GM12878 (cell line): Measurements from ENCODE around the gene PTCH2. TPM values are rescaled to one million over a fixed set of nuclear protein-coding genes. Genes with fewer than 3 reads are reported as not detected.

Experiments used
- CREB1 ChIP-seq: IDR thresholded peaks from 2 replicates; pipeline ENCODE4 v1.6.1; 2012; ENCODE audit warnings: low read depth, mild to moderate bottlenecking, inconsistent platforms
- EP300 ChIP-seq, 2 experiments: fragments of 150-350 bp in 1 of 2; IDR thresholded peaks; 2 replicates each; pipeline ENCODE4 v1.6.1; 2011 to 2012; ENCODE audit warnings: low read depth in 2 of 2, low read length in 2 of 2, borderline replicate concordance in 1 of 2, improper control_type of control experiment in 1 of 2, inconsistent platforms in 1 of 2; ENCODE audit not compliant: control insufficient read depth in 1 of 2
- ETV6 ChIP-seq, 2 experiments: fragments of 450-650 bp in 1 of 2; IDR thresholded peaks in 1 of 2; conservative IDR thresholded peaks in 1 of 2; 2 replicates each; pipeline ENCODE4 v1.6.1; 2014; ENCODE audit warnings: antibody characterized with exemption in 1 of 2, borderline replicate concordance in 1 of 2, low read depth in 1 of 2, mild to moderate bottlenecking in 1 of 2, moderate library complexity in 1 of 2
- HCFC1 ChIP-seq: fragments of 150-350 bp; IDR thresholded peaks from 2 replicates; pipeline ENCODE4 v1.6.1; 2014; ENCODE audit warnings: low read length
- MYB ChIP-seq: fragments of 150-350 bp; IDR thresholded peaks from 2 replicates; pipeline ENCODE4 v1.6.1; 2014; ENCODE audit warnings: mild to moderate bottlenecking, low read depth, low read length, borderline replicate concordance
- MYC ChIP-seq: IDR thresholded peaks from 2 replicates; pipeline ENCODE4 v1.6.1; 2011; ENCODE audit warnings: mild to moderate bottlenecking, low read length, moderate library complexity, inconsistent platforms; ENCODE audit not compliant: insufficient read depth, insufficient replicate concordance, insufficient read length, severe bottlenecking
- NBN ChIP-seq: fragments of 450-650 bp; IDR thresholded peaks from 2 replicates; pipeline ENCODE4 v1.6.1; 2016
- NR2F1 ChIP-seq: fragments of 450-650 bp; conservative IDR thresholded peaks from 2 replicates; pipeline ENCODE4 v1.6.1; 2017; ENCODE audit warnings: mild to moderate bottlenecking
- NRF1 ChIP-seq: conservative IDR thresholded peaks from 2 replicates; pipeline ENCODE4 v1.6.1; 2011; ENCODE audit warnings: mild to moderate bottlenecking, low read depth, low read length, improper control_type of control experiment
- RAD51 ChIP-seq: fragments of 450-650 bp; IDR thresholded peaks from 2 replicates; pipeline ENCODE4 v1.6.1; 2016; ENCODE audit warnings: moderate library complexity, mild to moderate bottlenecking, inconsistent platforms
- TCF7 ChIP-seq: IDR thresholded peaks from 2 replicates; pipeline ENCODE4 v1.6.1; 2014; ENCODE audit warnings: antibody characterized with exemption, borderline replicate concordance
- YBX1 ChIP-seq: fragments of 450-650 bp; IDR thresholded peaks from 2 replicates; pipeline ENCODE4 v1.6.1; 2016; ENCODE audit warnings: antibody characterized with exemption
- YY1 ChIP-seq: IDR thresholded peaks from 2 replicates; pipeline ENCODE4 v1.6.1; 2011; ENCODE audit warnings: low read depth, mild to moderate bottlenecking, low read length
- ZNF274 ChIP-seq: IDR thresholded peaks from one replicate; pipeline ENCODE4 v1.8.0; 2011; ENCODE audit not compliant: insufficient read length, insufficient read depth
- polyA plus RNA-seq, 11 experiments: library from polyadenylated mRNA; depleted of rRNA in 4 of 11; unstranded in 6 of 11; stranded (reverse) in 5 of 11; fragments of >200 nt; fragmentation: Nextera tagmentation in 4 of 11; fragmentation: Illumina TruSeq in 1 of 11; extraction: Ambion mirVana in 4 of 11; extraction: Trizol in 1 of 11; gene quantifications; 1 replicate in 1 of 11; 2 replicates in 10 of 11; pipeline versions ENCODE4 v1.2.1 to v1.2.3, GENCODE V29; 2011 to 2016; ENCODE audit warnings: inconsistent platforms in 2 of 11, missing spikeins in 2 of 11, low read depth in 1 of 11
- total RNA-seq, 4 experiments: library from RNA; depleted of rRNA in 3 of 4; stranded (reverse); fragments of >200 nt in 3 of 4; fragmentation: Illumina TruSeq in 1 of 4; extraction: Trizol in 1 of 4; gene quantifications; 2 replicates each; pipeline versions ENCODE4 v1.2.1 to v1.2.3, GENCODE V29; 2013 to 2021
- TF ChIP-seq, protein P1 (sequence below): IDR thresholded peaks from 2 replicates; pipeline ENCODE4 v1.6.1; 2012; ENCODE audit warnings: low read depth, low read length, improper control_type of control experiment
- TF ChIP-seq, protein P2 (sequence below): IDR thresholded peaks from 2 replicates; pipeline ENCODE4 v1.6.1; 2011; ENCODE audit warnings: borderline replicate concordance, low read depth, mild to moderate bottlenecking, moderate library complexity, mixed read lengths, low read length; ENCODE audit not compliant: insufficient read depth; ENCODE audit errors: extremely low read length
- TF ChIP-seq, protein P3 (sequence below): fragments of 450-650 bp; conservative IDR thresholded peaks from 2 replicates; pipeline ENCODE4 v1.6.1; 2017; ENCODE audit warnings: mild to moderate bottlenecking, moderate library complexity
- TF ChIP-seq, protein P4 (sequence below): IDR thresholded peaks from 2 replicates; pipeline ENCODE4 v1.6.1; 2012; ENCODE audit warnings: low read depth, low read length, improper control_type of control experiment
- TF ChIP-seq, protein P5 (sequence below): fragments of 450-650 bp; IDR thresholded peaks from 2 replicates; pipeline ENCODE4 v1.6.1; 2014; ENCODE audit warnings: mild to moderate bottlenecking
- TF ChIP-seq, protein P6 (sequence below): fragments of 150-350 bp; IDR thresholded peaks from 2 replicates; pipeline ENCODE4 v1.6.1; 2016; ENCODE audit warnings: low read depth, low read length

Gene PTCH2
- total and polyA plus RNA-seq, 10 of the 15 experiments (the other 5 are each of a cell fraction or from before 2014, with no cell fraction given): 0.03 to 8.4 (median 0.10) TPM

DNA sequence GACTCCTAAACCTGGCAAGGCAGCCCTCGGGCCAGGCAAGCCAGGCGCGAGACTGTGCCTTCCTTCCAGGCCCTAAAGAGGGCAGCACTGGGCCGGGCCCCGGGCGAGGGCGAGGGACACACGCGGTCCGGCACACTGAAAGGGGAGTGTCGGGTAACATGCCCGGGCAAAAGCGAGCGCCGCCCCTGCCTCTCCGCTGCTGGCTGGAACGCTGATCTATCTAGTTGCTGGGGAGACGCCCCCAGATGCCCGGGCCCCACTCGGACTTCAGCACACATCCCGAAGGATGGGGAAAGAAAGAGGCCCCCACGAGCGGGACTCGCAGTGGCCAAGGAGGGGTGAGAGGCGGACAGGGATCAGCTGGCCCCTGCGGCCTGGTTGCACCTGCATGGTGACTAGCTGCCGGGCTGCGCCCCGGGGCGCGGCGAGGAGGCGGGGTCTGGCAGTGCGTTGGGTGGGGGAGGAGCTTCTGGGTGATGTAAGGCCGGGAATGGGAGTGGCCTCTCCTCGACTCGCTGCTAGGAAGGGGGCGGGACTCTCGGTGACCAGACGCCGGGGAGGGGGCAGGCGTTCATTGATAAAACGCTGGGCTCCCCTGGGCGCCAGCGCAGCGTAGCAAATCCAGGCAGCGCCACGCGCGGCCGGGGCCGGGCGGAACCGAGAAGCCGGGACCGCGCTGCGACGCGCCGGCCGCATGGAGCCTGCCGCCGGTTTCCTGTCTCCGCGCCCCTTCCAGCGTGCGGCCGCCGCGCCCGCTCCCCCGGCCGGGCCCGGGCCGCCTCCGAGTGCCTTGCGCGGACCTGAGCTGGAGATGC is 43.1 kb downstream of the PTCH2 start, which contains the start of gene PLK3 (continued):
- TF ChIP-seq NRF1: no peak
- TF ChIP-seq HCFC1: no peak; the same call in none of the 2 replicates
- no peak for TF ChIP-seq MYB
- peak; percentile 55 for TF ChIP-seq YY1
- TF ChIP-seq EP300 (IDR thresholded peaks at IDR 0.05; ENCODE audit: borderline replicate concordance in 1 of 2, control insufficient read depth in 1 of 2, low read depth in 2 of 2, low read length in 2 of 2): no peak
- TF ChIP-seq NBN: peak; percentile 98
- TF ChIP-seq, protein P1, sequence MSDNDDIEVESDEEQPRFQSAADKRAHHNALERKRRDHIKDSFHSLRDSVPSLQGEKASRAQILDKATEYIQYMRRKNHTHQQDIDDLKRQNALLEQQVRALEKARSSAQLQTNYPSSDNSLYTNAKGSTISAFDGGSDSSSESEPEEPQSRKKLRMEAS: peak; percentile 88
- TF ChIP-seq, protein P2, sequence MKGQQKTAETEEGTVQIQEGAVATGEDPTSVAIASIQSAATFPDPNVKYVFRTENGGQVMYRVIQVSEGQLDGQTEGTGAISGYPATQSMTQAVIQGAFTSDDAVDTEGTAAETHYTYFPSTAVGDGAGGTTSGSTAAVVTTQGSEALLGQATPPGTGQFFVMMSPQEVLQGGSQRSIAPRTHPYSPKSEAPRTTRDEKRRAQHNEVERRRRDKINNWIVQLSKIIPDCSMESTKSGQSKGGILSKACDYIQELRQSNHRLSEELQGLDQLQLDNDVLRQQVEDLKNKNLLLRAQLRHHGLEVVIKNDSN: no peak
- TF ChIP-seq, protein P3, sequence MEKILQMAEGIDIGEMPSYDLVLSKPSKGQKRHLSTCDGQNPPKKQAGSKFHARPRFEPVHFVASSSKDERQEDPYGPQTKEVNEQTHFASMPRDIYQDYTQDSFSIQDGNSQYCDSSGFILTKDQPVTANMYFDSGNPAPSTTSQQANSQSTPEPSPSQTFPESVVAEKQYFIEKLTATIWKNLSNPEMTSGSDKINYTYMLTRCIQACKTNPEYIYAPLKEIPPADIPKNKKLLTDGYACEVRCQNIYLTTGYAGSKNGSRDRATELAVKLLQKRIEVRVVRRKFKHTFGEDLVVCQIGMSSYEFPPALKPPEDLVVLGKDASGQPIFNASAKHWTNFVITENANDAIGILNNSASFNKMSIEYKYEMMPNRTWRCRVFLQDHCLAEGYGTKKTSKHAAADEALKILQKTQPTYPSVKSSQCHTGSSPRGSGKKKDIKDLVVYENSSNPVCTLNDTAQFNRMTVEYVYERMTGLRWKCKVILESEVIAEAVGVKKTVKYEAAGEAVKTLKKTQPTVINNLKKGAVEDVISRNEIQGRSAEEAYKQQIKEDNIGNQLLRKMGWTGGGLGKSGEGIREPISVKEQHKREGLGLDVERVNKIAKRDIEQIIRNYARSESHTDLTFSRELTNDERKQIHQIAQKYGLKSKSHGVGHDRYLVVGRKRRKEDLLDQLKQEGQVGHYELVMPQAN: peak; percentile 86
- TF ChIP-seq TCF7: no peak
- no peak for TF ChIP-seq ETV6 (conservative IDR thresholded peaks at IDR 0.05 in 1 of 2, IDR thresholded peaks at IDR 0.05 in 1 of 2; ENCODE audit: borderline replicate concordance in 1 of 2, low read depth in 1 of 2)
- TF ChIP-seq CREB1: no peak
- peak; percentile 73 for TF ChIP-seq MYC
- TF ChIP-seq, protein P4, sequence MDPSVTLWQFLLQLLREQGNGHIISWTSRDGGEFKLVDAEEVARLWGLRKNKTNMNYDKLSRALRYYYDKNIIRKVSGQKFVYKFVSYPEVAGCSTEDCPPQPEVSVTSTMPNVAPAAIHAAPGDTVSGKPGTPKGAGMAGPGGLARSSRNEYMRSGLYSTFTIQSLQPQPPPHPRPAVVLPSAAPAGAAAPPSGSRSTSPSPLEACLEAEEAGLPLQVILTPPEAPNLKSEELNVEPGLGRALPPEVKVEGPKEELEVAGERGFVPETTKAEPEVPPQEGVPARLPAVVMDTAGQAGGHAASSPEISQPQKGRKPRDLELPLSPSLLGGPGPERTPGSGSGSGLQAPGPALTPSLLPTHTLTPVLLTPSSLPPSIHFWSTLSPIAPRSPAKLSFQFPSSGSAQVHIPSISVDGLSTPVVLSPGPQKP: no peak
- TF ChIP-seq, protein P5, sequence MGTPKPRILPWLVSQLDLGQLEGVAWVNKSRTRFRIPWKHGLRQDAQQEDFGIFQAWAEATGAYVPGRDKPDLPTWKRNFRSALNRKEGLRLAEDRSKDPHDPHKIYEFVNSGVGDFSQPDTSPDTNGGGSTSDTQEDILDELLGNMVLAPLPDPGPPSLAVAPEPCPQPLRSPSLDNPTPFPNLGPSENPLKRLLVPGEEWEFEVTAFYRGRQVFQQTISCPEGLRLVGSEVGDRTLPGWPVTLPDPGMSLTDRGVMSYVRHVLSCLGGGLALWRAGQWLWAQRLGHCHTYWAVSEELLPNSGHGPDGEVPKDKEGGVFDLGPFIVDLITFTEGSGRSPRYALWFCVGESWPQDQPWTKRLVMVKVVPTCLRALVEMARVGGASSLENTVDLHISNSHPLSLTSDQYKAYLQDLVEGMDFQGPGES: no peak
- TF ChIP-seq RAD51: no peak
- TF ChIP-seq, protein P6, sequence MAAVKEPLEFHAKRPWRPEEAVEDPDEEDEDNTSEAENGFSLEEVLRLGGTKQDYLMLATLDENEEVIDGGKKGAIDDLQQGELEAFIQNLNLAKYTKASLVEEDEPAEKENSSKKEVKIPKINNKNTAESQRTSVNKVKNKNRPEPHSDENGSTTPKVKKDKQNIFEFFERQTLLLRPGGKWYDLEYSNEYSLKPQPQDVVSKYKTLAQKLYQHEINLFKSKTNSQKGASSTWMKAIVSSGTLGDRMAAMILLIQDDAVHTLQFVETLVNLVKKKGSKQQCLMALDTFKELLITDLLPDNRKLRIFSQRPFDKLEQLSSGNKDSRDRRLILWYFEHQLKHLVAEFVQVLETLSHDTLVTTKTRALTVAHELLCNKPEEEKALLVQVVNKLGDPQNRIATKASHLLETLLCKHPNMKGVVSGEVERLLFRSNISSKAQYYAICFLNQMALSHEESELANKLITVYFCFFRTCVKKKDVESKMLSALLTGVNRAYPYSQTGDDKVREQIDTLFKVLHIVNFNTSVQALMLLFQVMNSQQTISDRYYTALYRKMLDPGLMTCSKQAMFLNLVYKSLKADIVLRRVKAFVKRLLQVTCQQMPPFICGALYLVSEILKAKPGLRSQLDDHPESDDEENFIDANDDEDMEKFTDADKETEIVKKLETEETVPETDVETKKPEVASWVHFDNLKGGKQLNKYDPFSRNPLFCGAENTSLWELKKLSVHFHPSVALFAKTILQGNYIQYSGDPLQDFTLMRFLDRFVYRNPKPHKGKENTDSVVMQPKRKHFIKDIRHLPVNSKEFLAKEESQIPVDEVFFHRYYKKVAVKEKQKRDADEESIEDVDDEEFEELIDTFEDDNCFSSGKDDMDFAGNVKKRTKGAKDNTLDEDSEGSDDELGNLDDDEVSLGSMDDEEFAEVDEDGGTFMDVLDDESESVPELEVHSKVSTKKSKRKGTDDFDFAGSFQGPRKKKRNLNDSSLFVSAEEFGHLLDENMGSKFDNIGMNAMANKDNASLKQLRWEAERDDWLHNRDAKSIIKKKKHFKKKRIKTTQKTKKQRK: no peak
- TF ChIP-seq YBX1: no peak
- TF ChIP-seq ZNF274: no peak
- peak; percentile 69 for TF ChIP-seq NR2F1
